NB4 (cell line): ENCODE data around the gene AFF3.

Source experiments
- DNase-seq: peaks from one replicate; pipeline ENCODE4 v3.0.0; 2010; ENCODE audit warnings: low read depth
- H3K4me3 ChIP-seq: one replicate; pipeline ENCODE4 v1.5.1; 2011; ENCODE audit warnings: mild to moderate bottlenecking, low read depth, low read length, moderate library complexity
- MAX ChIP-seq: IDR thresholded peaks from 2 replicates; pipeline ENCODE4 v1.6.1; 2011; ENCODE audit warnings: low read depth, low read length
- MYC ChIP-seq: IDR thresholded peaks from 2 replicates; pipeline ENCODE4 v1.6.1; 2011; ENCODE audit warnings: low read depth, low read length
- POLR2A ChIP-seq: IDR thresholded peaks from 2 replicates; pipeline ENCODE4 v1.6.1; 2011; ENCODE audit warnings: mild to moderate bottlenecking; ENCODE audit not compliant: insufficient read length; ENCODE audit errors: extremely low read depth
- TF ChIP-seq, protein P1 (sequence below): IDR thresholded peaks from one replicate; pipeline ENCODE4 v1.5.1; 2012; ENCODE audit warnings: low read depth, low read length

AFF3 gene

DNA sequence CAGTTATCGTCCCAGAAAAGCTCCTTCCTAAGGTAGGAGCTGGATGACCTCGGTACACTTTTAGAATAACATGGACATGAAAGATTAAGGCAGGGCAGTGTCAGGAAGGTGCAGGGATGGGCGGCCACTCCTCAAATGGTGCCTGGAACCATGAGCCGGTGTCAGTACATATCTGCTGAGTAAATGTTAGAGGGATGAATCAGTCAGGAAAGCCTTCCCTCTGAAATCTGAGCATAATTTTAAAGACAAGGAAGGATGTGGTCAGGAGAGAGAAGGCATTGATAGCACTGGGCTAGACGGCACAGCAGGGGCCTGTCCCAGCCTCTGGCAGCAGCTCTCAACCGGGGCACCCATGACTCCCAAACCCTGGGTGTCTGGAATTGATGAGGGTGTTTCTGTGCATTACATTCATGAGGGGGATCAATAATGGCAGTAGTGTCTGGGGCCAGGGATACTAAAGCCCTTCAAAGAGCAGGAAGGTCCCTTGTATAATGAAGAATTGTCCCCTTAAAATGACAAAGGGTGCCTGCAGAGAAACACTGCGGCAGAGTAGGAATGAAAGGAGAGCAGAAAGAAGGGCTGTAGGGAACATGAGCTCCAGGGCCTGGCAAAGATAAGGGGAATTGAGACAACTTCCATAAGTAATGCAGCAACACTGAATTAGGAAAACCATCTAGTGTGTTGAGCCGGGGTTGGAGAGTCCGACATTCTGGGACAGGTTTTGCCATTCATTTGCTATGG lies 490.3 kb downstream of the AFF3 start:
- H3K4me3 ChIP-seq = no peak overlapping the region
- no peak for DNase-seq
- TF ChIP-seq MAX (no peak), POLR2A (no peak), MYC (no peak)
- TF ChIP-seq, protein P1, sequence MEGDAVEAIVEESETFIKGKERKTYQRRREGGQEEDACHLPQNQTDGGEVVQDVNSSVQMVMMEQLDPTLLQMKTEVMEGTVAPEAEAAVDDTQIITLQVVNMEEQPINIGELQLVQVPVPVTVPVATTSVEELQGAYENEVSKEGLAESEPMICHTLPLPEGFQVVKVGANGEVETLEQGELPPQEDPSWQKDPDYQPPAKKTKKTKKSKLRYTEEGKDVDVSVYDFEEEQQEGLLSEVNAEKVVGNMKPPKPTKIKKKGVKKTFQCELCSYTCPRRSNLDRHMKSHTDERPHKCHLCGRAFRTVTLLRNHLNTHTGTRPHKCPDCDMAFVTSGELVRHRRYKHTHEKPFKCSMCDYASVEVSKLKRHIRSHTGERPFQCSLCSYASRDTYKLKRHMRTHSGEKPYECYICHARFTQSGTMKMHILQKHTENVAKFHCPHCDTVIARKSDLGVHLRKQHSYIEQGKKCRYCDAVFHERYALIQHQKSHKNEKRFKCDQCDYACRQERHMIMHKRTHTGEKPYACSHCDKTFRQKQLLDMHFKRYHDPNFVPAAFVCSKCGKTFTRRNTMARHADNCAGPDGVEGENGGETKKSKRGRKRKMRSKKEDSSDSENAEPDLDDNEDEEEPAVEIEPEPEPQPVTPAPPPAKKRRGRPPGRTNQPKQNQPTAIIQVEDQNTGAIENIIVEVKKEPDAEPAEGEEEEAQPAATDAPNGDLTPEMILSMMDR = no peak

DNA sequence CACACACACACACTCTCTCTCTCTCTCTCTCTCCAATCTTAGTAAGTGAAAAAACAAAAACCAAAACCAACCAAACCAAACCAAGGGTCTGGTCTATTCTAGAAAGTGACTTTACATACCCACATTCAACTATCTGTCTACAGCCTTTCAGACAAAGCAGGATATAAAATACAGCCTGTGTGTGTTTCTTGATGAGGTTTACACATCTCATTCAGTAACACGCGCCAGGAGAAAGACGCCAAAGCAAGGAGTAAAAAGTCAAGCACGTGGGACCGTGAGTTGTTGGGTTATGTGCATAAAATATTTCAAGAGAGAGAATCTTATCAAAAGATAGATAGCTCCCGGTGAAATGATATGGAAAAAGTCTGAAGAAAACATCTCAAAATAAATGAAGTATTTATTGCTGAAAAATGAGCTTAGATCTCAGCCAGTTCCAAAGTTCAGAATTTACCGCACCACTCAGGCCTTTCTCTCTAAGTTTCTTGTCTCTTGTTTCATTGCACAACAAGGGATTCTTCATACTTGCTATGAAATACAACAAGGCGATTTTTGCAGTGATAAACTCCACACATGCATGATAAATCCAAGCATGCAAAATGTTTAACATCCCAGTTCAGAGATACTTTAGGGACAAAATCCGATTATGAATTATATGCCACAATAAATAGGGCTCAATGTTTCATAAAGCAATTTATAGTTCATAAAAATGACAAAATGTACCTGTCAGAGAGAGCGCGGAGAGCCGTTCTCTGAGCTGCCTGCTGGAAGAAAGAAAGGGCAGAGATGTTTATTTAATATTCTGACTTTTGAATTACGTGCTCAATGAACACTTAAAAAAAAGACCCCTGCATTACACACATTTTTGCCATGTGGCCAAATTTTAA lies 493.2 kb downstream of the AFF3 start:
- TF ChIP-seq MAX (no peak), POLR2A (no peak), MYC (no peak)
- TF ChIP-seq, protein P1 = no peak
- no peak for DNase-seq
- H3K4me3 ChIP-seq = no peak overlapping the region

GRCh38 chr2:99648178-99648844 lies 494.1 kb downstream of the AFF3 start:
- H3K4me3 ChIP-seq = no peak overlapping the region
- TF ChIP-seq MAX (no peak), MYC (no peak), POLR2A (no peak)
- TF ChIP-seq, protein P1 = no peak
- DNase-seq = no peak

- no peak overlapping the region for H3K4me3 ChIP-seq
- DNase-seq = no peak
Observed at GRCh38 chr2:99645960-99646359, 496.4 kb downstream of the AFF3 start.

GRCh38 chr2:99644419-99644787 lies 498.0 kb downstream of the AFF3 start:
- no peak overlapping the region for H3K4me3 ChIP-seq
- DNase-seq = no peak
- TF ChIP-seq POLR2A (no peak), MYC (no peak), MAX (no peak)
- TF ChIP-seq, protein P1 = no peak

More at GRCh38 chr2:99645960-99646359, 496.4 kb downstream of the AFF3 start:
- TF ChIP-seq POLR2A = no peak
- TF ChIP-seq, protein P1 = no peak
- no peak for TF ChIP-seq MAX
- TF ChIP-seq MYC = no peak
